Chondrocyte (in vitro differentiated cells): Measurements from ENCODE around the gene RNF26. TPM values are rescaled to one million over a fixed set of nuclear protein-coding genes. Genes with fewer than 3 reads are reported as not detected.

Experiments
- DNase-seq: peaks from one replicate; pipeline ENCODE4 v3.0.0; 2021; ENCODE audit warnings: mixed read lengths, low spot score
- H3K27ac Mint-ChIP-seq: one replicate; pipeline ENCODE4 v1.8.0; 2021; ENCODE audit warnings: mild to moderate bottlenecking, moderate library complexity, mixed read lengths; ENCODE audit not compliant: unreplicated experiment
- H3K27me3 Mint-ChIP-seq: 2 replicates; pipeline ENCODE4 v1.8.0; 2021; ENCODE audit warnings: low read depth, mixed read lengths
- H3K36me3 Mint-ChIP-seq: 2 replicates; pipeline ENCODE4 v1.8.0; 2021; ENCODE audit warnings: low read depth, mixed read lengths
- H3K4me1 Mint-ChIP-seq: 2 replicates; pipeline ENCODE4 v1.8.0; 2021; ENCODE audit warnings: low read depth, mild to moderate bottlenecking, mixed read lengths
- H3K4me3 Mint-ChIP-seq: one replicate; pipeline ENCODE4 v1.8.0; 2021; ENCODE audit warnings: mild to moderate bottlenecking, moderate library complexity, mixed read lengths; ENCODE audit not compliant: unreplicated experiment
- H3K9me3 Mint-ChIP-seq: 2 replicates; pipeline ENCODE4 v1.8.0; 2021; ENCODE audit warnings: low read depth, mixed read lengths
- CTCF ChIP-seq: fragments of 200-600 bp; sonication (generic); IDR thresholded peaks from 2 replicates; pipeline ENCODE4 v1.5.0; 2021; ENCODE audit warnings: antibody characterized with exemption, mild to moderate bottlenecking, moderate library complexity
- microRNA-seq: library from miRNA; unstranded; fragments of <30 nt; microRNA quantifications from one replicate; pipeline ENCODE4 v1.2.0, GENCODE V29; 2020; ENCODE audit warnings: borderline number of aligned reads
- total RNA-seq: library from RNA; stranded (reverse); gene quantifications from 3 replicates; pipeline ENCODE4 v1.2.1, GENCODE V29; 2021

Gene RNF26
- total RNA-seq, 1 donor from 2014 or later = 22.8 TPM

- Mint-ChIP-seq H3K27ac (no peak overlapping the region), H3K9me3 (no peaks in the 10 kb centered on the region), H3K36me3 (no peaks in the 10 kb centered on the region), H3K4me1 (peaks cover under 1% of the 10 kb centered on the region), H3K27me3 (peaks cover 2% of the 10 kb centered on the region), H3K4me3 (no peak overlapping the region)
- DNase-seq = no peak
- TF ChIP-seq CTCF = no peak
Observed at GRCh38 chr11:119384332-119384731, 50.0 kb downstream of the RNF26 start.

Small RNA genes lying within 50 kb of the gene (microRNA-seq; reads per million reads assigned to microRNA genes)
- not detected for gene MIR6756

Other genes starting within 250 kb of the RNF26 start
- 16.1 to 21.3 TPM (median 16.7 TPM) in 3 replicates for gene HMBS, start 249.6 kb upstream of the RNF26 start, total RNA-seq
- gene DPAGT1, start 232.7 kb upstream of the RNF26 start, total RNA-seq = 37.0 to 58.2 TPM (median 41.2 TPM) in 3 replicates
- 11.8 to 13.2 TPM (median 12.1 TPM) in 3 replicates for gene C2CD2L, start 227.2 kb upstream of the RNF26 start, total RNA-seq
- 16.9 to 22.9 TPM (median 21.9 TPM) in 3 replicates for gene HINFP, start 212.9 kb upstream of the RNF26 start, total RNA-seq
- gene ABCG4, start 185.5 kb upstream of the RNF26 start, total RNA-seq = 0.80 to 2.5 TPM (median 2.0 TPM) in 3 replicates
- 13.0 to 20.1 TPM (median 19.2 TPM) in 3 replicates for gene NLRX1, start 165.8 kb upstream of the RNF26 start, total RNA-seq
- gene NHERF4, start 149.1 kb upstream of the RNF26 start, total RNA-seq = not detected in 3 replicates
- 17.8 to 25.8 TPM (median 25.5 TPM) in 3 replicates for gene CBL, start 128.2 kb upstream of the RNF26 start, total RNA-seq
- 170 to 527 TPM (median 509 TPM) in 3 replicates for gene MCAM, start 17.4 kb upstream of the RNF26 start, total RNA-seq
- 16.2 to 67.2 TPM (median 67.1 TPM) in 3 replicates for gene C1QTNF5, start 6.4 kb downstream of the RNF26 start, total RNA-seq
- not detected in 3 replicates for gene MFRP, start 12.2 kb downstream of the RNF26 start, total RNA-seq
- gene USP2, start 47.2 kb downstream of the RNF26 start, total RNA-seq = 2.1 to 4.1 TPM (median 3.6 TPM) in 3 replicates
- 198 to 219 TPM (median 215 TPM) in 3 replicates for gene THY1, start 88.6 kb downstream of the RNF26 start, total RNA-seq